IMR-90 (cell line): ENCODE data around the gene FBXO15. TPM values are rescaled to one million over a fixed set of nuclear protein-coding genes. Genes with fewer than 3 reads are reported as not detected.

ENCODE experiments used
- ATAC-seq: fragments of 200-7000 bp; cut with Tn5 transposase; 2 replicates; pipeline ENCODE4 v1.9.1; 2020; ENCODE audit warnings: low read depth, mild to moderate bottlenecking, moderate library complexity
- BruUV-seq: library from RNA; stranded (reverse); fragments of 400-500 nt; replicated peaks from 2 replicates; lab custom pipeline; 2021; lab: Mats Ljungman, UMichigan
- CTCF ChIA-PET: fragments of 300-600 bp; formaldehyde crosslinking; extraction: SDS; loops from one replicate; lab custom pipeline; 2021; ENCODE audit warnings: antibody characterized with exemption; lab: Yijun Ruan, JAX
- POLR2A ChIA-PET: fragments of 300-600 bp; sonication (Branson Sonifier 250); formaldehyde crosslinking; loops from one replicate; lab custom pipeline; 2022; ENCODE audit warnings: antibody characterized with exemption; ENCODE audit not compliant: unreplicated experiment; lab: Charles Lee
- DNase-seq: peaks from one replicate; pipeline ENCODE4 v3.0.0; 2013
- H2AFZ ChIP-seq: replicated peaks from 2 replicates; pipeline ENCODE3; 2013; ENCODE audit warnings: low read length, mild to moderate bottlenecking; ENCODE audit not compliant: poor library complexity
- H2AK5ac ChIP-seq: 2 replicates; pipeline ENCODE4 v1.6.1; 2013; ENCODE audit warnings: low read depth, low read length, inconsistent platforms
- H2AK9ac ChIP-seq: replicated peaks from 2 replicates; pipeline ENCODE3; 2013; ENCODE audit warnings: mild to moderate bottlenecking, low read depth, low read length, moderate library complexity; ENCODE audit not compliant: poor library complexity
- H2BK120ac ChIP-seq: 2 replicates; pipeline ENCODE4 v1.6.1; 2013; ENCODE audit warnings: low read depth, low read length, inconsistent platforms
- H2BK15ac ChIP-seq: 3 replicates; pipeline ENCODE4 v1.6.1; 2013; ENCODE audit warnings: low read depth, low read length, inconsistent platforms
- H2BK20ac ChIP-seq: 2 replicates; pipeline ENCODE4 v1.6.1; 2013; ENCODE audit warnings: low read depth, mild to moderate bottlenecking, inconsistent platforms, low read length, moderate library complexity
- H2BK5ac ChIP-seq: 2 replicates; pipeline ENCODE4 v1.6.1; 2013; ENCODE audit warnings: mild to moderate bottlenecking, low read depth, low read length, inconsistent platforms; ENCODE audit not compliant: poor library complexity, severe bottlenecking
- H3K14ac ChIP-seq: replicated peaks from 2 replicates; pipeline ENCODE4 v1.6.1; 2013; ENCODE audit warnings: low read depth, low read length, inconsistent platforms
- H3K18ac ChIP-seq: 2 replicates; pipeline ENCODE4 v1.6.1; 2013; ENCODE audit warnings: low read depth, low read length, control low read depth
- H3K23ac ChIP-seq: 2 replicates; pipeline ENCODE4 v1.6.1; 2013; ENCODE audit warnings: low read depth, low read length, inconsistent platforms
- H3K27ac ChIP-seq: 2 replicates; pipeline ENCODE4 v1.5.1; 2013; ENCODE audit warnings: mild to moderate bottlenecking, control low read depth, low read length; ENCODE audit not compliant: insufficient read depth
- H3K27me3 ChIP-seq: 2 replicates; pipeline ENCODE4 v1.6.1; 2013; ENCODE audit warnings: low read length; ENCODE audit not compliant: control insufficient read depth, insufficient read depth
- H3K36me3 ChIP-seq: 2 replicates; pipeline ENCODE4 v1.6.1; 2013; ENCODE audit warnings: low read length, mixed read lengths; ENCODE audit not compliant: control insufficient read depth, insufficient read depth
- H3K4ac ChIP-seq: 2 replicates; pipeline ENCODE4 v1.6.1; 2013; ENCODE audit warnings: low read depth, low read length, inconsistent platforms
- H3K4me1 ChIP-seq: 2 replicates; pipeline ENCODE4 v1.6.1; 2013; ENCODE audit warnings: low read length, mixed read lengths; ENCODE audit not compliant: control insufficient read depth, insufficient read depth
- H3K4me2 ChIP-seq: 2 replicates; pipeline ENCODE4 v1.6.1; 2013; ENCODE audit warnings: low read depth, mild to moderate bottlenecking, control low read depth, low read length, moderate library complexity
- H3K4me3 ChIP-seq: 2 replicates; pipeline ENCODE4 v1.5.1; 2013; ENCODE audit warnings: low read depth, mild to moderate bottlenecking, control low read depth, low read length, moderate library complexity; ENCODE audit not compliant: insufficient read depth
- H3K56ac ChIP-seq: 2 replicates; pipeline ENCODE4 v1.6.1; 2013; ENCODE audit warnings: low read length, inconsistent platforms; ENCODE audit not compliant: insufficient read depth; ENCODE audit errors: extremely low read depth
- H3K79me1 ChIP-seq, 2 experiments: 2 replicates each; pipeline ENCODE4 v1.6.1; 2013; ENCODE audit warnings: low read length in 2 of 2, inconsistent platforms in 1 of 2, low read depth in 1 of 2
- H3K9ac ChIP-seq: 2 replicates; pipeline ENCODE4 v1.6.1; 2013; ENCODE audit warnings: low read depth, low read length, control low read depth
- H3K9me1 ChIP-seq: 2 replicates; pipeline ENCODE4 v1.6.1; 2013; ENCODE audit warnings: low read length, inconsistent platforms; ENCODE audit not compliant: insufficient read depth
- H3K9me3 ChIP-seq: 2 replicates; pipeline ENCODE4 v1.6.1; 2013; ENCODE audit warnings: low read length; ENCODE audit not compliant: control insufficient read depth, insufficient read depth
- H4K20me1 ChIP-seq: 2 replicates; pipeline ENCODE4 v1.6.1; 2013; ENCODE audit warnings: low read length, inconsistent platforms; ENCODE audit not compliant: insufficient read depth
- H4K5ac ChIP-seq: 2 replicates; pipeline ENCODE4 v1.6.1; 2013; ENCODE audit warnings: mild to moderate bottlenecking, low read depth, low read length, control low read depth
- H4K8ac ChIP-seq, 2 experiments: 2 replicates each; pipeline ENCODE4 v1.6.1; 2013; ENCODE audit warnings: low read depth in 2 of 2, low read length in 2 of 2, control low read depth in 1 of 2, inconsistent platforms in 1 of 2
- H4K91ac ChIP-seq: 2 replicates; pipeline ENCODE4 v1.6.1; 2013; ENCODE audit warnings: low read depth, low read length, inconsistent platforms; ENCODE audit not compliant: insufficient read depth
- FOS ChIP-seq: fragments of 150-350 bp; IDR thresholded peaks from 2 replicates; pipeline ENCODE4 v1.6.1; 2016; ENCODE audit warnings: low read depth, low read length
- MAFK ChIP-seq: IDR thresholded peaks from 2 replicates; pipeline ENCODE4 v1.6.1; 2012; ENCODE audit warnings: low read depth, low read length, improper control_type of control experiment
- MXI1 ChIP-seq: IDR thresholded peaks from 2 replicates; pipeline ENCODE4 v1.6.1; 2012; ENCODE audit warnings: low read depth, mild to moderate bottlenecking, low read length, moderate library complexity, borderline replicate concordance
- POLR2A ChIP-seq: IDR thresholded peaks from 2 replicates; pipeline ENCODE4 v1.6.1; 2012; ENCODE audit warnings: mild to moderate bottlenecking, low read depth, low read length
- RCOR1 ChIP-seq: IDR thresholded peaks from 2 replicates; pipeline ENCODE4 v1.6.1; 2012; ENCODE audit warnings: mild to moderate bottlenecking, low read length, improper control_type of control experiment; ENCODE audit not compliant: insufficient replicate concordance
- WGBS, 2 experiments: methylation state at CpG; one replicate each; pipeline versions ENCODE4 v1.1.5 to v1.1.7; 2013; ENCODE audit warnings: missing lambda C conversion rate in 2 of 2; ENCODE audit not compliant: insufficient read length in 1 of 2; ENCODE audit errors: extremely low coverage in 2 of 2; 5-methylcytosine and 5-hydroxymethylcytosine counted together
- dilution Hi-C: fragments of 300-500 bp; cut with HindIII; formaldehyde crosslinking; loops from one replicate; pipeline ENCODE4 v1.14.3; 2018; ENCODE audit warnings: low sequenced_read_pairs; ENCODE audit not compliant: unreplicated experiment
- in situ Hi-C: fragments of 300-500 bp; cut with MboI; formaldehyde crosslinking; loops from 3 replicates; pipeline ENCODE4 v1.14.3; 2019; ENCODE audit warnings: low sequenced_read_pairs, inconsistent platforms, mixed read lengths
- intact Hi-C: fragments of 100-400 bp; cut with micrococcal nuclease; formaldehyde crosslinking; loops from 2 replicates; pipeline ENCODE4 v1.10.0; 2022
- polyA plus RNA-seq, 3 experiments: library from polyadenylated mRNA; depleted of rRNA; stranded (reverse); fragments of >200 nt; gene quantifications; 2 replicates each; pipeline ENCODE4 v1.2.3, GENCODE V29; 2012; ENCODE audit warnings: low replicate concordance in 1 of 3
- total RNA-seq: library from RNA; depleted of rRNA; stranded (reverse); fragments of >200 nt; gene quantifications from 2 replicates; pipeline ENCODE4 v1.2.3, GENCODE V29; 2012

Gene FBXO15
- total and polyA plus RNA-seq, 2 of the 4 experiments (the other 2 are of a cell fraction) = 0.90 to 2.0 TPM

DNA sequence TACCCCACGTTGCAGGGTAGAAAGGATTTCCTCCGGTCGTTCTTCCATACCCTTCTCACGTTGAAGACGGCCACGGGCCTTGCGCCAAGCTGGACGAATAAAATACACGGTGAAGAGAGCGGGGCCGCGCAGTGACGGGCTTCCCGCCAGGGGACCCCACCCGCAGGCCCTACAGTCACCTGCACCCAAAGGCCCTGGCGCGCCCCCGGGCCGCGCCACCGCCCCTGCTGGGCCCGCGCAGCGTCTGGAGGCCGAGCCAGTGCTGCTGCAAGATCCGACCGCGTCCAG, 199 bp downstream of the FBXO15 start:
- Histone ChIP-seq H4K91ac (peak overlapping the region; percentile 86), H4K20me1 (no peaks in the 10 kb centered on the region), H3K9ac (peak overlapping the region; percentile 38), H2BK5ac (peak overlapping the region; percentile 99), H3K14ac (peak overlapping the region; percentile 82; the same call in 1 of the 2 replicates), H3K56ac (peak overlapping the region; percentile 50; the same call in 1 of the 2 replicates), H3K36me3 (no peaks in the 10 kb centered on the region; the same call in 1 of the 2 replicates), H3K27ac (peak overlapping the region; percentile 99), H2BK15ac (no peak overlapping the region), H3K27me3 (no peaks in the 10 kb centered on the region), H2AK5ac (no peak overlapping the region), H3K4ac (peak overlapping the region; percentile 95), H4K5ac (peak overlapping the region; percentile 96), H2BK120ac (peak overlapping the region; percentile 93), H3K9me1 (peaks cover 7% of the 10 kb centered on the region), H3K23ac (peak overlapping the region; percentile 89; the same call in 1 of the 2 replicates), H2AK9ac (peak overlapping the region; percentile 66), H3K4me2 (peak overlapping the region; percentile 94), H3K9me3 (no peaks in the 10 kb centered on the region), H3K4me1 (peaks cover 8% of the 10 kb centered on the region), H4K8ac (peak overlapping the region; percentile 27 to 93; a peak in 2 of 4 replicates), H3K4me3 (peak overlapping the region; percentile 56), H2BK20ac (peak overlapping the region; percentile 97), H3K18ac (peak overlapping the region; percentile 94; the same call in 1 of the 2 replicates), H3K79me1 (peaks cover 12 to 30% of the 10 kb centered on the region in 2 experiments; a peak in 3 of 4 replicates), H2AFZ (peak overlapping the region; percentile 95)
- 0% methylated on average over 14 of the region's 28 CpGs; no CpG with 5 or more reads in 1 of the 2 experiments for WGBS, 2 experiments
- in situ Hi-C loops (no loop called here), dilution Hi-C loops (no loop called here), intact Hi-C loops (loop anchor here (1.0 to 10.0 kb wide), 2 partner anchors 43 to 463 kb away; no protein-coding TSS in a partner anchor)
- CTCF ChIA-PET = no interaction called here
- no peak for ATAC-seq
- TF ChIP-seq RCOR1 = no peak
- TF ChIP-seq MXI1 = 0 out of 2 replicates have a peak, but pooled peaks have one; percentile 79
- TF ChIP-seq MAFK = no peak
- no peak for TF ChIP-seq FOS
- TF ChIP-seq POLR2A = no peak
- POLR2A ChIA-PET = no interaction called here
- no TSS peak for BruUV-seq
- no peak for DNase-seq
